ENCODE results near the gene ST6GALNAC3.

ST6GALNAC3 gene

DNA sequence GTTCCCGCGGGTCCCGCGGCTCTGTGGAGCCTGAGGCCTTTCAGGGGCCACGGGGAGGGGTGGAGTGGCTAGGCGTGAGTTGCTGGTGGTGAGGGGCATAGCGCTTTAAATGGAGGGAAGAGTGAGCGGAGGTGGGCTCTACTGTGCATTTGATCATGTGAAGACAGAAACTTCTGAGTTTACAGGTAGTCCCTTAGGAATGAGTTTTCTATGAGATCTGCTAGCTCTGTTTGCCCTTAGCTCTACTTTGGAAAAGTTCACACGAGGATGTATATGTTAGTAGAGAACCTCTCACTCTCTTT is 593 bp downstream of the ST6GALNAC3 start:
- H3K4me3 ChIP-seq (ENCODE audit: low read length): peak overlapping the region; percentile 94
- H3K27me3 ChIP-seq (ENCODE audit: control insufficient read depth, insufficient read depth, low read length): peaks cover 10% of the 10 kb centered on the region
- no peaks in the 10 kb centered on the region for H3K9me3 ChIP-seq (ENCODE audit: control insufficient read depth, low read depth, low read length)
- no peak overlapping the region for H3K27ac ChIP-seq (ENCODE audit: low read length)
- H3K4me1 ChIP-seq (ENCODE audit: control insufficient read depth, low read depth, low read length): peaks cover 18% of the 10 kb centered on the region
- H3K36me3 ChIP-seq (ENCODE audit: control insufficient read depth, low read depth, low read length): no peaks in the 10 kb centered on the region
- peak overlapping the region; percentile 80 for H3K9ac ChIP-seq (ENCODE audit: low read length)

DNA sequence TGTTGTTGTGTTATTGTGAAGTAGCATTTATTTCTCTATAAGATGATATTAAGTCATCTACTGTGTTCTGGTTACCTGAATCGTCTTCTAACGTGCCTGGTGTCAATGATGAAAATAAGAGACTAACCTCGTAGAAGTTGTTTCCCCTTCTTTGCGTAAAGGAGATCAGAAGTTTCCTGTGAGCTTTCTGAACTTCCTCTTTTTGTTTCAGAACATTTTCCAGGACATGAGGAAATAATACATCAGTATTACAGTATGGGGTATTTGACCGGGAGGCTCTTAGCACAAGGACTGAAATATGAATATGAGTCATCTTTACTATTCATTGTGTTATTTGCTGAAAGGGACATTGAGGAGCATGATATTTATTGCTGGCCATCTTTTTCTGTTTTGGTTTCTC is 1.3 kb downstream of the ST6GALNAC3 start:
- peak overlapping the region; percentile 80 for H3K9ac ChIP-seq (ENCODE audit: low read length)
- H3K9me3 ChIP-seq (ENCODE audit: control insufficient read depth, low read depth, low read length): no peaks in the 10 kb centered on the region
- peaks cover 24% of the 10 kb centered on the region for H3K4me1 ChIP-seq (ENCODE audit: control insufficient read depth, low read depth, low read length)
- peaks cover 10% of the 10 kb centered on the region for H3K27me3 ChIP-seq (ENCODE audit: control insufficient read depth, insufficient read depth, low read length)
- H3K4me3 ChIP-seq (ENCODE audit: low read length): peak overlapping the region; percentile 94
- H3K36me3 ChIP-seq (ENCODE audit: control insufficient read depth, low read depth, low read length): no peaks in the 10 kb centered on the region
- H3K27ac ChIP-seq (ENCODE audit: low read length): no peak overlapping the region

DNA sequence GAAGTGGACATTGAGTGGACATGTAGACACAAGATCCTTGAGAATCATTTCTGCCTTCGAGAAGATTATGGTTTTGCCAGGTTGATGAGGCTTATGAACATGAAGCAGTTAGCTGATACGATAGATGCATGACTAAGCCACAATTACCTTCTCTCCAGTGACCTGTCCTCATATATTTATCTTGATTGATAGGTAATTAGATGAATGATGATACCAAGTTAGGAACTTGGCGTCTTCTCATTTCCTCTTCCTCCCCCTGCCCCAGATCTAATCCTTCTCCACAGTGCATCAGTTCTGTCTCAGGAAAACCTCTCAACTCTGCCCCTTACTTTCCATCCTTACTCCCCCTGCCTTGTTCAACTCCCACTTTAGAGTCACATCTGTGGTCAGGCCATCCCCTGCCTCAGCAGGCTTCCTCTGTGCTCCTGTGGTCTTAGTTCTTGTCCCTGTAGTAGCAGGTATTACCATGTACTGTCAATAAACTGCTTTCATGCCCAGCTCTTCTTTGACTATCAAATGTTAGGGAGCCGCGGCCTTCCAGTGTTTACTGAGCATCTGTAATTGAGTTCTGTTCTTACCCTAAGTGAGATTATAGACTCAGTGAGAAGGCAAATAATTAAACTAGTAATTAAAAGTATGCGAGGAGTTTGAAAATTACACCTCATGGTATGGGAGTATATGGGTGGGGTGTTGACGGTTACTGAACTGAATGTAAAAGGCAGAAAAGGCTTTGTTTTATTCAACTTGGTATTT is 5.1 kb downstream of the ST6GALNAC3 start:
- Histone ChIP-seq H3K36me3 (ENCODE audit: control insufficient read depth, low read depth, low read length) (no peaks in the 10 kb centered on the region), H3K27me3 (ENCODE audit: control insufficient read depth, insufficient read depth, low read length) (no peaks in the 10 kb centered on the region), H3K9ac (ENCODE audit: low read length) (no peak overlapping the region), H3K4me3 (ENCODE audit: low read length) (no peak overlapping the region), H3K27ac (ENCODE audit: low read length) (no peak overlapping the region), H3K9me3 (ENCODE audit: control insufficient read depth, low read depth, low read length) (no peaks in the 10 kb centered on the region), H3K4me1 (ENCODE audit: control insufficient read depth, low read depth, low read length) (peaks cover 20% of the 10 kb centered on the region)

DNA sequence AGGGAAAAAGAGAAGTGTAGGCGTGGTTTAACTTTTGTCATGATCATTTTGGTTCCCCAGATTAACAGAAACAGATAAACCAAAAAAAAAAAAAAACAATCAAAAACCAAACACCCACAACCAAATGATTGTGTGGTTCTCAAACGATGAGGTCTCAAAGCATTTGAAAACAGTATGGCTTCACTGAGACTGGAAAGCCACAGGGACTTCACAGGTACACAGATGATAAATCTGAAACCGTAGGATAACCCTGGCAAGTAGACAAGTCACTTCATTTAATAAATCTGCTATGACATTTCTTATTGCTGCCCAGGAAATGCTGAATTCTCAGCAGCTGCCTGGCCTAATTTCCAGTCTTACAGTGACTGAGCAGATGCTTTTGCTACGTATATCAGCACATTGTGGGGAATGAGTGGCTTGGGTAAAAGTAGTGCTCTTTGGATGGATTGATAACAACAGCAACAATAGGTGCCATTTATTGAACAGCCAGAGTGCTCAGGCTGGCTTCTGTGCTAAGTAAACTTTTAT is 6.1 kb downstream of the ST6GALNAC3 start:
- no peaks in the 10 kb centered on the region for H3K9me3 ChIP-seq (ENCODE audit: control insufficient read depth, low read depth, low read length)
- no peak overlapping the region for H3K9ac ChIP-seq (ENCODE audit: low read length)
- no peak overlapping the region for H3K27ac ChIP-seq (ENCODE audit: low read length)
- no peaks in the 10 kb centered on the region for H3K36me3 ChIP-seq (ENCODE audit: control insufficient read depth, low read depth, low read length)
- peaks cover 17% of the 10 kb centered on the region for H3K4me1 ChIP-seq (ENCODE audit: control insufficient read depth, low read depth, low read length)
- H3K27me3 ChIP-seq (ENCODE audit: control insufficient read depth, insufficient read depth, low read length): no peaks in the 10 kb centered on the region
- no peak overlapping the region for H3K4me3 ChIP-seq (ENCODE audit: low read length)

DNA sequence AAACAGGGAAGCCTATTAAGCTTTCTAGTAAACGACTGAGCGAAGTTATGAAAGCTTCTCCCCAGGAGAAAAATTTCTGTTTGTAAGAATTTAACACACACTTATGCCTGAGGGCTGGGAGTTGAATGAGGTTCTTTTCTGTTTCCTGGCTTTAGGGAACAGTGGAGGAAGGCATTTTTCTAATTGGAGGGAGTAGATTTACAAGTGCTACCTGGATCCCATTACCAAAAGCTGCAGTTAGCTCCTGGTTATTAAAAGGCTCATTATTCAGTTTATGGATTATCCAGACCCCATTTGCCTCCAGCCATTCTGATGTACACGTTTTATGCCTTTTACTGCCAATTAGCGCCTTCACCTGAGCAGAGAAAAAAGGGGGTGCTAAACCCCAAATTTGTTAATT is 7.5 kb downstream of the ST6GALNAC3 start:
- Histone ChIP-seq H3K4me3 (ENCODE audit: low read length) (no peak overlapping the region), H3K9me3 (ENCODE audit: control insufficient read depth, low read depth, low read length) (no peaks in the 10 kb centered on the region), H3K27me3 (ENCODE audit: control insufficient read depth, insufficient read depth, low read length) (no peaks in the 10 kb centered on the region), H3K9ac (ENCODE audit: low read length) (no peak overlapping the region), H3K36me3 (ENCODE audit: control insufficient read depth, low read depth, low read length) (no peaks in the 10 kb centered on the region), H3K27ac (ENCODE audit: low read length) (no peak overlapping the region), H3K4me1 (ENCODE audit: control insufficient read depth, low read depth, low read length) (peaks cover 15% of the 10 kb centered on the region)

DNA sequence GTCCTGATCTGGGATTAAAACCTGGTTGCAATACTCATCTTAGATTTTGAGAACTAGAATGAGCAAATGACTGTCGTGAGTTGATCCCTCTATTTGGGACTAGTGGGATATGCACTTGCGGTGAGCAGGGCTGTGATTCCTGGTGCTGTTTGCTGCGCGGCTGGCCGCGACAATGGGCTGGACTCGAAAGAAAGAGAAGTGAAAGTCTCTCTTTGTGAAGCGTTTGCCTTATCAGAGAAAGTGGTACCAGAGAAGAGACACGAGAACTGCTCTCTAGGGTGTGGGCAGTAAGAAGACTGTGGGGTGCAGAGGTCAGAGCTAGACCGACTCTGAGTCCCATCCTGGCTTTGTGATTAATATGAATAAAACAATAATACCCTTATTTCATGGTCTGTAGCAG is 8.6 kb downstream of the ST6GALNAC3 start:
- Histone ChIP-seq H3K4me3 (ENCODE audit: low read length) (no peak overlapping the region), H3K9ac (ENCODE audit: low read length) (no peak overlapping the region), H3K27me3 (ENCODE audit: control insufficient read depth, insufficient read depth, low read length) (no peaks in the 10 kb centered on the region), H3K4me1 (ENCODE audit: control insufficient read depth, low read depth, low read length) (peaks cover 15% of the 10 kb centered on the region), H3K27ac (ENCODE audit: low read length) (no peak overlapping the region), H3K36me3 (ENCODE audit: control insufficient read depth, low read depth, low read length) (no peaks in the 10 kb centered on the region), H3K9me3 (ENCODE audit: control insufficient read depth, low read depth, low read length) (no peaks in the 10 kb centered on the region)

DNA sequence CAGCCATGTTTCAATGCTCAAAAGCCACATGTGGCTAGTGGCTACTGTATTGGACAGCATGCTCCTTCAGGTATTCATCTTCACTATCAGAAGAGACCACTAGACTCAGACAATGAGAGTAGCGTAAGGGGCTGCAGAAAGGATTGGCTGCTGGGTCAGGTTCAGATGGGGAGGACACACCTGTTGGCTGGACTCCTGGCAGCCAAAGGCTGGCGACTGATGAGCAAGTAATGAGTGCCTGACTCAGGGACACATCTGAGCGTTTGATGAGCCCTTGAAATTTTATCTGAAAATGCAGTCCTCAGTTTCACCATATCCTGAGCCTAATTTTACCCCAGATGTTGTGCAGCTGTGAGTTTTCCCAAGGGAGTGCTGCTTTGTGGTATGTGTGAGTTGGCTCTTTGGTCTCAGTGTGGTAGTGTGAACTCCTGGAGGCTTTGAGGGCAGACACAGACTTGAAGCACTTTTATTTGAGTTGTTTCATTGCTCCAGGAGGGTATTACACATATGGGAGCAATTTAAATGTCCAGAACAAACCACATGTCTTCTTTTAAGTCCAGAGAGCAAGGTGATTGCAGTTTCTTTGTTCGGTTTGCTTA is 9.6 kb downstream of the ST6GALNAC3 start:
- Histone ChIP-seq H3K4me3 (ENCODE audit: low read length) (no peak overlapping the region), H3K9ac (ENCODE audit: low read length) (no peak overlapping the region), H3K9me3 (ENCODE audit: control insufficient read depth, low read depth, low read length) (no peaks in the 10 kb centered on the region)

DNA sequence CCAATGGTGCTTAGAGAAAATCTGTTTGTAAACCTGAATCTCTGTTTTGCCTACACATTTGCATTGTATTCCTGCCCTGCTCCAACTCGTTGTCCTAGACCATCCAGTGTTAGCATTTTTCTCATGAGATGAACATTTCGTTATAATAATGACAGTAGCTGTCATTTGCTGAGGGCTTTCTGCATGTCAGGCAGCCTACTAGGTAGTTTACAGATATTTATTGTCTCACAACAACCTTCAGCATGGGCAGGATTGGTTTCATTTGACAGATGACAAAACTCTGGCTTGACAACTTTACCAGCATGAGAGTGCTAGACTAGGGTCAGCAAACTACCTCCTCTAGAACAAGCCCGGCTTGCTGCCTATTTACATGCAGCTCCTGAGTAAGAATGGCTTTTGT is 10.1 kb downstream of the ST6GALNAC3 start:
- H3K27ac ChIP-seq (ENCODE audit: low read length): no peak overlapping the region
- peaks cover 14% of the 10 kb centered on the region for H3K4me1 ChIP-seq (ENCODE audit: control insufficient read depth, low read depth, low read length)
- no peaks in the 10 kb centered on the region for H3K36me3 ChIP-seq (ENCODE audit: control insufficient read depth, low read depth, low read length)
- H3K27me3 ChIP-seq (ENCODE audit: control insufficient read depth, insufficient read depth, low read length): no peaks in the 10 kb centered on the region
- no peak overlapping the region for H3K4me3 ChIP-seq (ENCODE audit: low read length)
- no peaks in the 10 kb centered on the region for H3K9me3 ChIP-seq (ENCODE audit: control insufficient read depth, low read depth, low read length)
- no peak overlapping the region for H3K9ac ChIP-seq (ENCODE audit: low read length)

More for the DNA sequence above, 9.6 kb downstream of the ST6GALNAC3 start:
- no peaks in the 10 kb centered on the region for H3K27me3 ChIP-seq (ENCODE audit: control insufficient read depth, insufficient read depth, low read length)
- H3K4me1 ChIP-seq (ENCODE audit: control insufficient read depth, low read depth, low read length): peaks cover 15% of the 10 kb centered on the region
- no peaks in the 10 kb centered on the region for H3K36me3 ChIP-seq (ENCODE audit: control insufficient read depth, low read depth, low read length)
- H3K27ac ChIP-seq (ENCODE audit: low read length): no peak overlapping the region

DNA sequence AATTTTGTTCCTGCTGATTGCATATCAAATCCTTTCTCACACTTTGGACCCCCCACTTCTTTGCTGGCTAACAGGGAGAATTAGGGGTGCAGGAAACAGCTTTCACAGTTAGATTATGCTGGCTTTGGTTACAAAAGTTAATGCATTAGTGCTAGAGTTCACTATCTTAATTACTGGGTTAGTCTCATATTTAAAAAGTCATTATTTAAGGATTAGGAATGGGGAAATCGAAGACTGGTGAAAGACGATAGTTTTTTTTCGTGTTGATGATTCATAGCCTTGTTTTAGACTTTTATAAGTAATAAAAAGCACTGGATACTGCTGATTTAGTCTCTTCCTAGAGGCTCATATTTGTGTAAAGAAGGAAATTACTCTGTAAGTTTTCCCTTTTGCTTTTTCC is 11.6 kb downstream of the ST6GALNAC3 start:
- Histone ChIP-seq H3K9me3 (ENCODE audit: control insufficient read depth, low read depth, low read length) (no peaks in the 10 kb centered on the region), H3K27ac (ENCODE audit: low read length) (no peak overlapping the region), H3K4me1 (ENCODE audit: control insufficient read depth, low read depth, low read length) (peaks cover 12% of the 10 kb centered on the region), H3K27me3 (ENCODE audit: control insufficient read depth, insufficient read depth, low read length) (no peaks in the 10 kb centered on the region), H3K36me3 (ENCODE audit: control insufficient read depth, low read depth, low read length) (no peaks in the 10 kb centered on the region), H3K9ac (ENCODE audit: low read length) (no peak overlapping the region), H3K4me3 (ENCODE audit: low read length) (no peak overlapping the region)

DNA sequence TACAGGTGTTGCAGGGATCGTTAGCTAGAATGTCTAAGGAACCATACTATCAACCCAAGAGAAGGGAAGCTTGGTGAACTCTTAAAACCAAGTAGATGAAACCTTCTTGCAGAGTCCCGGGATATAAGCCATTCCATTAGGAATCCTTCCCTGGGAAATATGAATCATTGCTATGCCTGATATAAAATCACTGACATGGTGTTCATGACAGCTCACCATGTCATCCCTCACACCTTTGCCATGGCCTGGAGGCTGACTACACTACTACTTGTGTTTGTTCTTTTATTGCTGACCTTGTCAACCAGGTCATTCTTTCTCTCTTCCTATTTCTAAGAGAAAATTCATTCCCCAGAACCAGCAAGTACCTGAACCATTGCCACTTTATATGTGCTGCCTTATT is 12.1 kb downstream of the ST6GALNAC3 start:
- Histone ChIP-seq H3K27ac (ENCODE audit: low read length) (no peak overlapping the region), H3K4me1 (ENCODE audit: control insufficient read depth, low read depth, low read length) (peaks cover 17% of the 10 kb centered on the region), H3K9me3 (ENCODE audit: control insufficient read depth, low read depth, low read length) (no peaks in the 10 kb centered on the region), H3K4me3 (ENCODE audit: low read length) (no peak overlapping the region), H3K27me3 (ENCODE audit: control insufficient read depth, insufficient read depth, low read length) (no peaks in the 10 kb centered on the region), H3K9ac (ENCODE audit: low read length) (no peak overlapping the region), H3K36me3 (ENCODE audit: control insufficient read depth, low read depth, low read length) (no peaks in the 10 kb centered on the region)

DNA sequence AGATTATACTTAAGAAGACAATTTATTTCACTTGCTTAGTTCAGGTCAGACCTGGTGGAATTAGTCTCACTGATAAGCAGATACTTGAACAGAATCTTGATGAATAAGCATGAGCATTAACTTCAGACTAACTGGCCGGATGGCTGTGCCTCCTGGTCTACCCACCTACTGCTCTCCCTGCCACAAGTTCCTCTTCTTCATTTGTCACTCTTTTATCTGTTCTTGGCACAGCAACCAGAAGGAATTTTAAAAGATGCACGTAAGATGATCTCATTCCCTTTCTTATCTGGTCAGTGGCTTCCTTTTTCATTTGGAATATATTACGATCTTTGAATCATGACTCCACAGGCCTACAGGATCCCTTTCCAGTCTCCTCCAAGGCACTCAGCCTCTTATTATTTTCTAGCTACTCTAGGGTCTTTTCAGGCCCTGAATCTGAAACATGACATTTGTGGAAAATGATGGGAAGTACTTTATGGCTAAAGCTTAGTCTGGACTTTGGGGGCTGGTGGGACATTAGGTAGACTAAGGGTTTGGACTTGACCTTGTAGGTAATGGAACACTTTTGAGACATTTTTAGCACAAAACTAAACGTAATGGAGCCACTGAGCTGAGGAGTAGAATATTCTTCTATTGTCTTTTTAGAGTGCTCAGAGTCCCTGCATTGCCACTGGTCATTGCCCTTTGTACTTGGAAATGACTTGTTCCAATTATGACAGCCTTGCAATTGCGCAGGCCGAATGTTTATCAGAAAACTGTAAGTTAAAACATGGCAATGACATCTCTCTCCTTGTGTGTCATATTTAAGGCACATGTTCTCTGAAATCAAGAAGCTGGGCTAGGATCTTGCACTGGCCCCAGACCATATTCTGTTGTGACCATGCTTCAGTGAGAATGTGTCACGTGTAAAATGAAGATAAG is 16.0 kb downstream of the ST6GALNAC3 start:
- no peak overlapping the region for H3K4me3 ChIP-seq (ENCODE audit: low read length)
- no peaks in the 10 kb centered on the region for H3K9me3 ChIP-seq (ENCODE audit: control insufficient read depth, low read depth, low read length)
- H3K36me3 ChIP-seq (ENCODE audit: control insufficient read depth, low read depth, low read length): no peaks in the 10 kb centered on the region
- no peak overlapping the region for H3K27ac ChIP-seq (ENCODE audit: low read length)
- peaks cover 13% of the 10 kb centered on the region for H3K4me1 ChIP-seq (ENCODE audit: control insufficient read depth, low read depth, low read length)
- H3K9ac ChIP-seq (ENCODE audit: low read length): no peak overlapping the region
- no peaks in the 10 kb centered on the region for H3K27me3 ChIP-seq (ENCODE audit: control insufficient read depth, insufficient read depth, low read length)

Measured in iPS-18a (cell line).